ENCODE measurements around the gene RAD23A.

The RAD23A gene

GRCh38 chr19:12937927-12938778 is 7.5 kb upstream of the RAD23A start, which contains the start of gene CALR (continued):
- TF ChIP-seq ZNF558 (tag by site-specific recombination; IDR thresholded peaks at IDR 0.05) (no peak; the same call in 1 of the 2 replicates), ZNF571 (tag by site-specific recombination; IDR thresholded peaks at IDR 0.05) (no peak), FEZF1 (tag by site-specific recombination; IDR thresholded peaks at IDR 0.05) (0 out of 2 replicates have a peak, but pooled peaks have one; percentile 5), ZSCAN5A (tag by site-specific recombination; IDR thresholded peaks at IDR 0.05) (peak; percentile 22; the same call in 1 of the 2 replicates), ZNF292 (tag by site-specific recombination; IDR thresholded peaks at IDR 0.05; ENCODE audit: borderline replicate concordance, low read depth) (no peak), ZBTB7A (tag by site-specific recombination; IDR thresholded peaks at IDR 0.05; ENCODE audit: low read depth) (peak; percentile 61; the same call in 1 of the 2 replicates), ZNF398 (tag by site-specific recombination; IDR thresholded peaks at IDR 0.05) (peak; percentile 49; the same call in 1 of the 2 replicates), PRDM4 (tag by site-specific recombination; IDR thresholded peaks at IDR 0.05) (peak; percentile 25), MZF1 (tag by site-specific recombination; IDR thresholded peaks at IDR 0.05; ENCODE audit: borderline replicate concordance) (no peak), ZNF155 (tag by site-specific recombination; IDR thresholded peaks at IDR 0.05) (no peak), ZNF488 (tag by site-specific recombination; IDR thresholded peaks at IDR 0.05) (no peak), ZNF266 (tag by site-specific recombination; IDR thresholded peaks at IDR 0.05; ENCODE audit: low read depth) (no peak), ZNF19 (tag by site-specific recombination; IDR thresholded peaks at IDR 0.05; ENCODE audit: low read depth) (no peak), HOXD13 (CRISPR knock-in tag; IDR thresholded peaks at IDR 0.05; ENCODE audit: borderline replicate concordance) (no peak), ZNF184 (tag by site-specific recombination; IDR thresholded peaks at IDR 0.05) (no peak), ZNF223 (tag by site-specific recombination; IDR thresholded peaks at IDR 0.05) (no peak), ZNF211 (tag by site-specific recombination; IDR thresholded peaks at IDR 0.05; ENCODE audit: low read depth) (no peak), ZNF701 (tag by site-specific recombination; IDR thresholded peaks at IDR 0.05) (no peak), ZNF18 (tag by site-specific recombination; IDR thresholded peaks at IDR 0.05) (no peak), ZFP41 (tag by site-specific recombination; IDR thresholded peaks at IDR 0.05; ENCODE audit: borderline replicate concordance) (no peak), PRDM1 (tag by site-specific recombination; IDR thresholded peaks at IDR 0.05) (no peak), HOXC10 (CRISPR knock-in tag; IDR thresholded peaks at IDR 0.05) (no peak), HOXA7 (CRISPR knock-in tag; IDR thresholded peaks at IDR 0.05; ENCODE audit: borderline replicate concordance) (no peak), ZNF341 (tag by site-specific recombination; IDR thresholded peaks at IDR 0.05; ENCODE audit: low read depth) (no peak; the same call in 1 of the 2 replicates), ZNF175 (tag by site-specific recombination; IDR thresholded peaks at IDR 0.05) (no peak), ZNF280D (tag by site-specific recombination; IDR thresholded peaks at IDR 0.05) (no peak), ZBTB6 (tag by site-specific recombination; IDR thresholded peaks at IDR 0.05) (no peak)

Data from HEK293 (cell line).